Endothelial cell of umbilical vein (primary cell): Measurements from ENCODE around the gene GGT6. TPM values are rescaled to one million over a fixed set of nuclear protein-coding genes. Genes with fewer than 3 reads are reported as not detected.

Experiments
- BruUV-seq: library from RNA; stranded (reverse); fragments of 400-500 nt; replicated peaks from 2 replicates; lab custom pipeline; 2021; lab: Mats Ljungman, UMichigan
- CTCF ChIA-PET: fragments of 300-600, 350-600 bp; sonication (Branson Sonifier 250); formaldehyde crosslinking; loops from one replicate; lab custom pipeline; 2021; ENCODE audit warnings: antibody characterized with exemption, inconsistent platforms; lab: Charles Lee
- POLR2A ChIA-PET: fragments of 300-600, 350-600 bp; sonication (Branson Sonifier 250); formaldehyde crosslinking; loops from one replicate; lab custom pipeline; 2021; ENCODE audit warnings: antibody characterized with exemption, inconsistent platforms; lab: Charles Lee
- DNase-seq: peaks from one replicate; pipeline ENCODE4 v3.0.0-alpha.2; 2011; ENCODE audit warnings: low read depth, low spot score
- FAIRE-seq: peaks from 2 replicates; lab custom pipeline; 2011; peaks lifted over from hg19 to GRCh38; lab: Jason Lieb, UNC
- H2AFZ ChIP-seq: 2 replicates; pipeline ENCODE4 v1.6.0; 2012; ENCODE audit warnings: low read depth, low read length, control low read depth, inconsistent platforms
- H3K27ac ChIP-seq: 2 replicates; pipeline ENCODE4 v1.5.1; 2011; ENCODE audit warnings: low read depth, mild to moderate bottlenecking, control low read depth, low read length, moderate library complexity; ENCODE audit not compliant: insufficient read depth
- H3K27me3 ChIP-seq, 2 experiments: 2 replicates each; pipeline versions ENCODE4 v1.6.0 to v1.6.1; 2011; ENCODE audit warnings: low read length in 2 of 2, mixed read lengths in 1 of 2; ENCODE audit not compliant: control insufficient read depth in 2 of 2, insufficient read depth in 2 of 2
- H3K36me3 ChIP-seq, 2 experiments: 2 replicates in 1 of 2; 3 replicates in 1 of 2; pipeline ENCODE4 v1.5.1; 2011; ENCODE audit warnings: low read length in 2 of 2, mild to moderate bottlenecking in 1 of 2, moderate library complexity in 1 of 2; ENCODE audit not compliant: control insufficient read depth in 2 of 2, insufficient read depth in 2 of 2; ENCODE audit errors: extremely low read depth in 1 of 2
- H3K4me1 ChIP-seq: 3 replicates; pipeline ENCODE4 v1.5.1; 2011; ENCODE audit warnings: mild to moderate bottlenecking, low read length; ENCODE audit not compliant: control insufficient read depth, insufficient read depth; ENCODE audit errors: extremely low read depth
- H3K4me2 ChIP-seq: 2 replicates; pipeline ENCODE4 v1.6.1; 2011; ENCODE audit warnings: low read length, control low read depth, mixed read lengths; ENCODE audit not compliant: insufficient read depth
- H3K4me3 ChIP-seq, 3 experiments: fragments of 200-600 bp in 1 of 3; sonication (generic), shearing (Covaris generic) in 1 of 3; replicated peaks in 1 of 3; 2 replicates each; pipeline ENCODE4 v1.5.1; 2011 to 2016; ENCODE audit warnings: control low read depth in 3 of 3, low read length in 3 of 3, mild to moderate bottlenecking in 2 of 3, inconsistent platforms in 1 of 3, low read depth in 1 of 3, moderate library complexity in 1 of 3; ENCODE audit not compliant: insufficient read depth in 1 of 3
- H3K79me2 ChIP-seq: 2 replicates; pipeline ENCODE4 v1.6.0; 2012; ENCODE audit warnings: low read length, inconsistent platforms; ENCODE audit not compliant: control insufficient read depth, insufficient read depth
- H3K9ac ChIP-seq: replicated peaks from 2 replicates; pipeline ENCODE3; 2011; ENCODE audit warnings: low read length, control low read depth; ENCODE audit not compliant: insufficient read depth; ENCODE audit errors: extremely low read depth
- H3K9me1 ChIP-seq: replicated peaks from 3 replicates; pipeline ENCODE4 v1.6.0; 2011; ENCODE audit warnings: mild to moderate bottlenecking, low read length; ENCODE audit not compliant: control insufficient read depth, insufficient read depth; ENCODE audit errors: extremely low read depth
- H3K9me3 ChIP-seq: replicated peaks from 2 replicates; pipeline ENCODE4 v1.5.1; 2012; ENCODE audit warnings: low read length, inconsistent platforms; ENCODE audit not compliant: control insufficient read depth, insufficient read depth
- H4K20me1 ChIP-seq: replicated peaks from 2 replicates; pipeline ENCODE3; 2011; ENCODE audit warnings: mild to moderate bottlenecking, low read length; ENCODE audit not compliant: control insufficient read depth, insufficient read depth; ENCODE audit errors: extremely low read depth
- EZH2 ChIP-seq: IDR thresholded peaks from 2 replicates; pipeline ENCODE4 v1.6.1; 2012; ENCODE audit warnings: borderline replicate concordance, low read depth, mild to moderate bottlenecking, moderate library complexity, low read length, inconsistent platforms; ENCODE audit not compliant: severe bottlenecking
- FOS ChIP-seq: IDR thresholded peaks from 2 replicates; pipeline ENCODE4 v1.6.1; 2011; ENCODE audit warnings: mild to moderate bottlenecking, low read length, moderate library complexity, borderline replicate concordance; ENCODE audit not compliant: insufficient read depth
- GATA2 ChIP-seq: IDR thresholded peaks from 2 replicates; pipeline ENCODE4 v1.7.0; 2011; ENCODE audit warnings: low read depth, mild to moderate bottlenecking, moderate library complexity, mixed read lengths, low read length; ENCODE audit not compliant: insufficient read length, insufficient read depth
- JUN ChIP-seq: IDR thresholded peaks from 2 replicates; pipeline ENCODE4 v1.6.1; 2011; ENCODE audit warnings: borderline replicate concordance, low read depth; ENCODE audit not compliant: insufficient read length, insufficient read depth
- MYC ChIP-seq: IDR thresholded peaks from one replicate; pipeline ENCODE4 v1.6.1; 2011; ENCODE audit warnings: mild to moderate bottlenecking, low read depth, low read length
- POLR2A ChIP-seq: IDR thresholded peaks from 2 replicates; pipeline ENCODE4 v1.6.1; 2012; ENCODE audit warnings: low read depth, mild to moderate bottlenecking, control low read depth, low read length
- POLR2AphosphoS5 ChIP-seq: IDR thresholded peaks from 2 replicates; pipeline ENCODE4 v1.6.1; 2012; ENCODE audit warnings: low read depth, mild to moderate bottlenecking, control low read depth, low read length, moderate library complexity; ENCODE audit not compliant: insufficient read depth
- dilution Hi-C: fragments of 300-500 bp; cut with MboI; formaldehyde crosslinking; loops from one replicate; pipeline ENCODE4 v1.15.0; 2019; ENCODE audit warnings: low sequenced_read_pairs; ENCODE audit not compliant: extremely low pct_ligation_motif_present
- intact Hi-C: fragments of 100-400 bp; cut with micrococcal nuclease; formaldehyde crosslinking; loops from one replicate; pipeline ENCODE4 v1.10.0; 2022
- polyA plus RNA-seq, 4 experiments: library from polyadenylated mRNA; depleted of rRNA in 3 of 4; stranded (reverse) in 3 of 4; unstranded in 1 of 4; fragments of >200 nt; gene quantifications; 2 replicates each; pipeline versions ENCODE4 v1.2.1 to v1.2.3, GENCODE V29; 2011 to 2012; ENCODE audit warnings: missing spikeins in 1 of 4
- total RNA-seq: library from RNA; stranded (reverse); gene quantifications from 2 replicates; pipeline ENCODE4 v1.2.3, GENCODE V29; 2021
- TF ChIP-seq, protein P1 (sequence below), 2 donors: IDR thresholded peaks; 1 replicate in 1 of 2; 2 replicates in 1 of 2; pipeline ENCODE4 v1.5.1; 2011; ENCODE audit warnings: low read length in 2 of 2, mild to moderate bottlenecking in 2 of 2, moderate library complexity in 2 of 2, control low read depth in 1 of 2, inconsistent platforms in 1 of 2, low read depth in 1 of 2; ENCODE audit not compliant: insufficient read depth in 1 of 2; ENCODE audit errors: extremely low read depth in 1 of 2
- TF ChIP-seq, protein P2 (sequence below): IDR thresholded peaks from 2 replicates; pipeline ENCODE4 v1.6.1; 2011; ENCODE audit not compliant: insufficient read depth, insufficient read length

Gene GGT6
- total and polyA plus RNA-seq, 2 donors (not counting 3 experiments of a cell fraction or from before 2014, with no cell fraction given), result not detected

DNA sequence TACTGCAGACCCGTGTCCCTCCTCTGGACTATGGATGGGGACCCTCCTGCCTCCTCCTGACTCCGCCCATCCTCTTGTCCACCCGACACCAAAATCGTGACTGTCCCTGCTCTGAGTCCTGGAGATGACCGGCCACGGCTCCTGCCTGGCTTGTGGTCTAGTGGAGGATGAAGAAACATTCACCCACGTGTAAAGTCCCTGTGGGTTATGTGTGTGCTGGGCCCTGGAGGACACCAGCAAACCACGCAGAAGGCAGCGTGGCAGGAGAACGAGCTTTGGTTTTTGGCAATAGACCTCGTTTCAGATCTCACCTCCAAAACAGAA is 49.8 kb downstream of the GGT6 start:
- H3K4me1 ChIP-seq, result peaks cover 14% of the 10 kb centered on the region
- DNase-seq (no peak), FAIRE-seq (no peak)
- peaks cover 8% of the 10 kb centered on the region for H3K79me2 ChIP-seq
- no peak overlapping the region for H3K4me2 ChIP-seq
- H3K9ac ChIP-seq, result no peak overlapping the region
- H2AFZ ChIP-seq, result no peak overlapping the region
- no TSS peak for BruUV-seq
- CTCF ChIA-PET, result interaction anchor here (1.1 to 1.4 kb wide), 3 partner anchors 10 to 11 kb away, joined by 4 to 7 read pairs (median 4); partner anchors contain the start of gene SPNS2
- TF ChIP-seq FOS, result no peak
- no peak overlapping the region for H3K27ac ChIP-seq
- no peaks in the 10 kb centered on the region for H3K9me3 ChIP-seq
- no peaks in the 10 kb centered on the region for H4K20me1 ChIP-seq
- H3K27me3 ChIP-seq, result no peaks in the 10 kb centered on the region
- intact Hi-C loops (no loop called here), dilution Hi-C loops (no loop called here)
- H3K36me3 ChIP-seq, result peaks cover 0 to 21% of the 10 kb centered on the region in 2 experiments
- POLR2A ChIA-PET, result no interaction called here
- H3K9me1 ChIP-seq, result no peaks in the 10 kb centered on the region
- H3K4me3 ChIP-seq, result no peak overlapping the region

DNA sequence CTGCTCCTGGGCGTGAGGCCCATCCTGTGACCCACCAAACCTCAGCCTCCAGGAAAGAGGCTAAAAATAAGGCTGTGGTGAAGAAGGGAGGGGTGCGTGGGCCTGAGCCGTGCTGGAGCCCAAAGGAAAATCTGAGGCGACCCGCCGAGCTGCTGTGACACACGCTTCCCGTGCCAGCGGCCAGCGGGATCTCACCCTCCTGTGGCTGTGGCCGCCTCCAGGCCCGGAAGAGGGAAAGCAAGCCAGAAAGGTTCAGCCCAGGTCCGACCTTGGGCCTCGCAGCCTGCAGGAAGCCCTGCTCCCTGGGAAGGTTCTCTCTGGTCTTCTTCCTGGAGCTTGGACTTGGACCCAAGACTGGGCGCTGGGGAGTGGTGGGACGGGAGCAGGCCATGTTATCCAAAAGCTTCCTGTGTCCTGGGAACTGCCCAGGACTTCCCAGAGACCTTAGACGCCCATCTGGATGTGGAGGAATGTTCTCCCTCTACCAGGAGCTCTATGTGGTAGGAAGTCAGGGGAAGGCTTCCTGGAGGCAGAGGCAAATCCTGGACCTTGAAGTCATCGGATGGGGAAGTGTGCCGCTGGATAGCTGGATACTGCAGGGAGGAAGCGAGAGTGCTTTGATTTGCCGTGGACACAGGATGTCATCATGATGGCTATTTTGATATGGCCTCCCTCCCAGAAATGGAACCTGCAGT is 50.3 kb downstream of the GGT6 start:
- Histone ChIP-seq H3K4me1 (peaks cover 19% of the 10 kb centered on the region), H3K4me3 (no peak overlapping the region), H4K20me1 (no peaks in the 10 kb centered on the region), H3K79me2 (peaks cover 8% of the 10 kb centered on the region), H3K9me1 (no peaks in the 10 kb centered on the region), H3K27ac (no peak overlapping the region), H3K9ac (no peak overlapping the region), H3K9me3 (no peaks in the 10 kb centered on the region), H3K36me3 (peaks cover 0 to 21% of the 10 kb centered on the region in 2 experiments), H3K27me3 (no peaks in the 10 kb centered on the region), H2AFZ (no peak overlapping the region), H3K4me2 (no peak overlapping the region)
- FAIRE-seq (no peak), DNase-seq (no peak)
- ChIA-PET POLR2A (no interaction called here), CTCF (interaction anchor here (1.1 to 1.4 kb wide), 3 partner anchors 9 to 12 kb away, joined by 4 to 7 read pairs (median 4); partner anchors contain the start of gene SPNS2)
- TF ChIP-seq, protein P1, sequence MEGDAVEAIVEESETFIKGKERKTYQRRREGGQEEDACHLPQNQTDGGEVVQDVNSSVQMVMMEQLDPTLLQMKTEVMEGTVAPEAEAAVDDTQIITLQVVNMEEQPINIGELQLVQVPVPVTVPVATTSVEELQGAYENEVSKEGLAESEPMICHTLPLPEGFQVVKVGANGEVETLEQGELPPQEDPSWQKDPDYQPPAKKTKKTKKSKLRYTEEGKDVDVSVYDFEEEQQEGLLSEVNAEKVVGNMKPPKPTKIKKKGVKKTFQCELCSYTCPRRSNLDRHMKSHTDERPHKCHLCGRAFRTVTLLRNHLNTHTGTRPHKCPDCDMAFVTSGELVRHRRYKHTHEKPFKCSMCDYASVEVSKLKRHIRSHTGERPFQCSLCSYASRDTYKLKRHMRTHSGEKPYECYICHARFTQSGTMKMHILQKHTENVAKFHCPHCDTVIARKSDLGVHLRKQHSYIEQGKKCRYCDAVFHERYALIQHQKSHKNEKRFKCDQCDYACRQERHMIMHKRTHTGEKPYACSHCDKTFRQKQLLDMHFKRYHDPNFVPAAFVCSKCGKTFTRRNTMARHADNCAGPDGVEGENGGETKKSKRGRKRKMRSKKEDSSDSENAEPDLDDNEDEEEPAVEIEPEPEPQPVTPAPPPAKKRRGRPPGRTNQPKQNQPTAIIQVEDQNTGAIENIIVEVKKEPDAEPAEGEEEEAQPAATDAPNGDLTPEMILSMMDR (IDR thresholded peaks at IDR 0.05; ENCODE audit: extremely low read depth in 1 of 2, insufficient read depth in 1 of 2, low read depth in 1 of 2, low read length in 2 of 2), result no peak
- TF ChIP-seq, protein P2, sequence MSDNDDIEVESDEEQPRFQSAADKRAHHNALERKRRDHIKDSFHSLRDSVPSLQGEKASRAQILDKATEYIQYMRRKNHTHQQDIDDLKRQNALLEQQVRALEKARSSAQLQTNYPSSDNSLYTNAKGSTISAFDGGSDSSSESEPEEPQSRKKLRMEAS, result no peak
- no peak for TF ChIP-seq EZH2
- TF ChIP-seq JUN, result no peak
- TF ChIP-seq POLR2AphosphoS5, result no peak
- TF ChIP-seq POLR2A, result no peak
- TF ChIP-seq MYC, result no peak
- no peak for TF ChIP-seq GATA2
- TF ChIP-seq FOS, result no peak
- intact Hi-C loops (no loop called here), dilution Hi-C loops (no loop called here)
- BruUV-seq, result no TSS peak
